ENCODE measurements around the gene SLC7A14. TPM values are rescaled to one million over a fixed set of nuclear protein-coding genes. Genes with fewer than 3 reads are reported as not detected.

SLC7A14 gene
- polyA plus RNA-seq, 2 of the 4 experiments (the other 2 are of a cell fraction) = not detected

DNA sequence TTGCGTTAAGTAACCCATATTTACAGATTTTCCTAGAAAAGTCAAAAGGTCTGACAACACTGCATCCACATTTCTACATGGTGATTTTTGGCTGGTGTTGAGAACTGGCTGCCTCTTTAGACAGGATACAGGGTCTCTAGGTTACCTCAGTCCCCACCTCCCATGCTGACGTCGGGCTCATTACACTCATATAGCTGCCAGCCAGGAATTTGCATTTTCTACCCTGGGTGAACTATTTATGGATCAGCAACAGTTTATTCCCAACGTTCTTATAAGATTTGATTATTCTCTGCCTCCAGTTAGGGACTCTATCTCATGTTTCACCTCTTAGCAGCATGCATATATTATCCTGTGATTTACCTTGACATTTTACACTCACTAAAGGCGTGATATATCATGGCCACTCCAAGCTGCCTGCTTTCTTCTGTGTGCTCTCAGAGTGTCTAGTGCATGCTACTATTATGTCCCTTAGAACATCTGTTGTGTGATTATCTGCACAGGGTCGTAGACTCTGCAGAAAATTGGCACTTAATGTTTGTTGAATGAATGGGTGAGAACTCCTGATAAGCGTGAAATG lies 118.2 kb downstream of the SLC7A14 start:
- POLR2A ChIA-PET = interaction anchor here (0.6 kb wide), 1 partner anchor 110 kb away, joined by 3 read pairs; no protein-coding TSS in a partner anchor
- 74% methylated on average over 7 of the region's 7 CpGs for WGBS (ENCODE audit: missing lambda C conversion rate)
- no peak for ATAC-seq

DNA sequence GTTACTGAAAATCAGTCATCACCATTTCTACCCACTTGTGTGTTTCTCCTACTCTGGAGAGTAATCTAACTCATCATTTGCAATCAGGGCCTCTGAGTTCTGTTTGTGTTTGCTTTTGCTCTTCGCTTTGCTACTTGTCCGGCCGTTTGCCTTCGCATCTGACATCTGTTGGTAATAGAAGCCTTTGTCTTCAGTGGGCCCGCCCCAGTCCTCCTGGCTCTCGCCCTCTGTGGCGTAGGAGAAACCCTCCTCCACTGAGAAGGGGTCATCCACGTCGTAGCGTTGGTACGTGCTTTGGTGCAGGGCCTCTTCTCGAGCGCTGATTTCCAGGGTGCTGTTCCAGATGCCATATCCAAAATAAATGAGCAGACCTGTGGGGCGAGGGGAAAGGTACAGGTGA lies 118.9 kb downstream of the SLC7A14 start:
- CTCF ChIA-PET = interaction anchor here (1.3 to 1.4 kb wide), 2 partner anchors 53 to 298 kb away, joined by 3 to 7 read pairs; no protein-coding TSS in a partner anchor
- no peak for ATAC-seq
- Histone ChIP-seq H3K9me3 (no peaks in the 10 kb centered on the region), H3K4me3 (no peak overlapping the region), H3K4me1 (peaks cover 48% of the 10 kb centered on the region), H3K27ac (no peak overlapping the region; a peak in 1 of 6 replicates), H3K4me2 (no peak overlapping the region)
- POLR2A ChIA-PET = interaction anchor here (0.6 kb wide), 1 partner anchor 111 kb away, joined by 3 read pairs; no protein-coding TSS in a partner anchor
- TF ChIP-seq ZC3H11A (IDR thresholded peaks at IDR 0.05) (no peak), RNF2 (IDR thresholded peaks at IDR 0.05; ENCODE audit: borderline replicate concordance, low read depth) (no peak), EP300 (IDR thresholded peaks at IDR 0.05) (no peak), MYC (IDR thresholded peaks at IDR 0.05; ENCODE audit: borderline replicate concordance, low read length) (no peak), FOSL2 (IDR thresholded peaks at IDR 0.05) (no peak), FOSL2 (CRISPR knock-in tag; IDR thresholded peaks at IDR 0.05) (no peak), TP53 (CRISPR knock-in tag; IDR thresholded peaks at IDR 0.05) (no peak), MAZ (IDR thresholded peaks at IDR 0.05; ENCODE audit: borderline replicate concordance, low read depth, low read length) (no peak), CEBPB (IDR thresholded peaks at IDR 0.05) (no peak), HOXA7 (CRISPR knock-in tag; IDR thresholded peaks at IDR 0.05) (no peak), CBX8 (IDR thresholded peaks at IDR 0.05) (no peak)
- TF ChIP-seq, protein P1, sequence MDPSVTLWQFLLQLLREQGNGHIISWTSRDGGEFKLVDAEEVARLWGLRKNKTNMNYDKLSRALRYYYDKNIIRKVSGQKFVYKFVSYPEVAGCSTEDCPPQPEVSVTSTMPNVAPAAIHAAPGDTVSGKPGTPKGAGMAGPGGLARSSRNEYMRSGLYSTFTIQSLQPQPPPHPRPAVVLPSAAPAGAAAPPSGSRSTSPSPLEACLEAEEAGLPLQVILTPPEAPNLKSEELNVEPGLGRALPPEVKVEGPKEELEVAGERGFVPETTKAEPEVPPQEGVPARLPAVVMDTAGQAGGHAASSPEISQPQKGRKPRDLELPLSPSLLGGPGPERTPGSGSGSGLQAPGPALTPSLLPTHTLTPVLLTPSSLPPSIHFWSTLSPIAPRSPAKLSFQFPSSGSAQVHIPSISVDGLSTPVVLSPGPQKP (IDR thresholded peaks at IDR 0.05; ENCODE audit: low read depth, low read length) = no peak
- TF ChIP-seq, protein P2, sequence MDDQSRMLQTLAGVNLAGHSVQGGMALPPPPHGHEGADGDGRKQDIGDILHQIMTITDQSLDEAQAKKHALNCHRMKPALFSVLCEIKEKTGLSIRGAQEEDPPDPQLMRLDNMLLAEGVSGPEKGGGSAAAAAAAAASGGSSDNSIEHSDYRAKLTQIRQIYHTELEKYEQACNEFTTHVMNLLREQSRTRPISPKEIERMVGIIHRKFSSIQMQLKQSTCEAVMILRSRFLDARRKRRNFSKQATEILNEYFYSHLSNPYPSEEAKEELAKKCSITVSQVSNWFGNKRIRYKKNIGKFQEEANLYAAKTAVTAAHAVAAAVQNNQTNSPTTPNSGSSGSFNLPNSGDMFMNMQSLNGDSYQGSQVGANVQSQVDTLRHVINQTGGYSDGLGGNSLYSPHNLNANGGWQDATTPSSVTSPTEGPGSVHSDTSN (IDR thresholded peaks at IDR 0.05) = no peak
- 92% methylated on average over 14 of the region's 14 CpGs for WGBS (ENCODE audit: missing lambda C conversion rate)
- no peak for DNase-seq (ENCODE audit: low read depth in 1 of 2, low spot score in 1 of 2)
- FAIRE-seq = no peak

More for the DNA sequence above, 118.2 kb downstream of the SLC7A14 start:
- Histone ChIP-seq H3K4me1 (peaks cover 48% of the 10 kb centered on the region), H3K4me2 (no peak overlapping the region), H3K4me3 (no peak overlapping the region), H3K27ac (no peak overlapping the region), H3K9me3 (no peaks in the 10 kb centered on the region)
- TF ChIP-seq SREBF2 (IDR thresholded peaks at IDR 0.05) (no peak), TP53 (CRISPR knock-in tag; IDR thresholded peaks at IDR 0.05) (no peak), KDM5A (IDR thresholded peaks at IDR 0.05) (no peak), EHMT2 (IDR thresholded peaks at IDR 0.05; ENCODE audit: low read depth) (no peak), CBX2 (IDR thresholded peaks at IDR 0.05; ENCODE audit: borderline replicate concordance, low read depth) (no peak), MYC (IDR thresholded peaks at IDR 0.05; ENCODE audit: borderline replicate concordance, low read length) (no peak), CHD4 (IDR thresholded peaks at IDR 0.05; ENCODE audit: borderline replicate concordance) (no peak), ZC3H11A (IDR thresholded peaks at IDR 0.05) (no peak), NPAS2 (CRISPR knock-in tag; IDR thresholded peaks at IDR 0.05; ENCODE audit: borderline replicate concordance) (no peak), PHF8 (IDR thresholded peaks at IDR 0.05; ENCODE audit: borderline replicate concordance, low read depth) (no peak), FOXS1 (CRISPR knock-in tag; IDR thresholded peaks at IDR 0.05) (no peak)
- TF ChIP-seq, protein P2 (IDR thresholded peaks at IDR 0.05) = no peak
- DNase-seq (ENCODE audit: low read depth in 1 of 2, low spot score in 1 of 2) (no peak), FAIRE-seq (no peak)
- CTCF ChIA-PET = no interaction called here
